B cell (primary cell): ENCODE results near the gene ATXN2. TPM values are rescaled to one million over a fixed set of nuclear protein-coding genes. Genes with fewer than 3 reads are reported as not detected.

Source experiments
- ATAC-seq: fragments of 200-7000 bp; cut with Tn5 transposase; one replicate; pipeline ENCODE4 v1.10.0; 2021; ENCODE audit warnings: low read depth, mild to moderate bottlenecking, moderate number of reproducible peaks, moderate library complexity
- CTCF ChIA-PET: fragments of 350-600 bp; sonication (Branson Sonifier 250); formaldehyde crosslinking; loops from one replicate; lab custom pipeline; 2021; ENCODE audit warnings: antibody characterized with exemption, inconsistent platforms; lab: Charles Lee
- POLR2A ChIA-PET: fragments of 350-600 bp; sonication (Branson Sonifier 250); formaldehyde crosslinking; loops from one replicate; lab custom pipeline; 2021; ENCODE audit warnings: antibody characterized with exemption; lab: Charles Lee
- DNase-seq: peaks from one replicate; pipeline ENCODE4 v3.0.0; 2013
- H2AFZ ChIP-seq: 2 replicates; pipeline ENCODE4 v1.6.1; 2012; ENCODE audit warnings: mild to moderate bottlenecking, low read depth, low read length; ENCODE audit not compliant: insufficient read depth, poor library complexity, severe bottlenecking
- H3K27ac ChIP-seq, 2 donors: 1 replicate in 1 of 2; 2 replicates in 1 of 2; pipeline ENCODE4 v1.5.1; 2012 to 2013; ENCODE audit warnings: low read length in 2 of 2, mild to moderate bottlenecking in 2 of 2, moderate library complexity in 1 of 2
- H3K27me3 ChIP-seq, 4 experiments: fragments of 200-600 bp in 1 of 4; sonication (generic) in 1 of 4; replicated peaks in 1 of 4; 1 replicate in 2 of 4; 2 replicates in 2 of 4; pipeline versions ENCODE4 v1.6.1 to v1.7.0; 2013 to 2016; ENCODE audit warnings: low read length in 3 of 4, mild to moderate bottlenecking in 2 of 4, mixed read lengths in 1 of 4, moderate library complexity in 1 of 4; ENCODE audit not compliant: insufficient read depth in 4 of 4, control insufficient read depth in 3 of 4; ENCODE audit errors: control extremely low read depth in 1 of 4
- H3K36me3 ChIP-seq, 2 experiments: replicated peaks in 1 of 2; 1 replicate in 1 of 2; 2 replicates in 1 of 2; pipeline versions ENCODE4 v1.6.1 to v1.7.1; 2013; ENCODE audit warnings: low read length in 1 of 2; ENCODE audit not compliant: insufficient read depth in 2 of 2, control insufficient read depth in 1 of 2; ENCODE audit errors: control extremely low read depth in 1 of 2, extremely low read depth in 1 of 2
- H3K4me1 ChIP-seq, 2 donors: fragments of 200-600 bp in 1 of 2; sonication (generic) in 1 of 2; 1 replicate in 1 of 2; 2 replicates in 1 of 2; pipeline versions ENCODE4 v1.5.1 to v1.6.1; 2013 to 2017; ENCODE audit warnings: low read length in 2 of 2; ENCODE audit not compliant: control insufficient read depth in 2 of 2, insufficient read depth in 2 of 2
- H3K4me2 ChIP-seq: replicated peaks from 2 replicates; pipeline ENCODE3; 2012; ENCODE audit warnings: mild to moderate bottlenecking, low read depth, low read length; ENCODE audit not compliant: poor library complexity, severe bottlenecking
- H3K4me3 ChIP-seq, 5 experiments: fragments of 200-600 bp in 1 of 5; sonication (generic) in 1 of 5; 1 replicate in 3 of 5; 2 replicates in 2 of 5; pipeline versions ENCODE4 v1.5.1 to v1.7.0; 2011 to 2016; ENCODE audit warnings: low read length in 4 of 5, mild to moderate bottlenecking in 4 of 5, low read depth in 2 of 5, control low read depth in 1 of 5, moderate library complexity in 1 of 5; ENCODE audit not compliant: insufficient read depth in 1 of 5; ENCODE audit errors: control extremely low read depth in 1 of 5, extremely low read depth in 1 of 5
- H3K79me2 ChIP-seq: fragments of 200-600 bp; sonication (generic); one replicate; pipeline ENCODE4 v1.6.0; 2016; ENCODE audit warnings: low read length; ENCODE audit not compliant: control insufficient read depth, insufficient read depth
- H3K9ac ChIP-seq: fragments of 200-600 bp; sonication (generic); 2 replicates; pipeline ENCODE4 v1.6.1; 2017; ENCODE audit warnings: mild to moderate bottlenecking, low read length, moderate library complexity
- H3K9me3 ChIP-seq, 3 donors: one replicate each; pipeline versions ENCODE4 v1.6.1 to v1.7.1; 2013; ENCODE audit warnings: low read length in 2 of 3; ENCODE audit not compliant: control insufficient read depth in 2 of 3, insufficient read depth in 1 of 3; ENCODE audit errors: control extremely low read depth in 1 of 3
- H4K20me1 ChIP-seq: 2 replicates; pipeline ENCODE4 v1.6.0; 2012; ENCODE audit warnings: mild to moderate bottlenecking, low read length; ENCODE audit not compliant: insufficient read depth, control insufficient read depth, poor library complexity, severe bottlenecking
- H3K27ac Mint-ChIP-seq: one replicate; pipeline ENCODE4 v1.8.0; 2021; ENCODE audit warnings: mixed read lengths
- H3K27me3 Mint-ChIP-seq: one replicate; pipeline ENCODE4 v1.8.0; 2021; ENCODE audit warnings: mixed read lengths
- H3K4me1 Mint-ChIP-seq: one replicate; pipeline ENCODE4 v1.8.0; 2021; ENCODE audit warnings: mixed read lengths
- H3K4me3 Mint-ChIP-seq: one replicate; pipeline ENCODE4 v1.8.0; 2021; ENCODE audit warnings: mixed read lengths
- H3K9me3 Mint-ChIP-seq: one replicate; pipeline ENCODE4 v1.8.0; 2022; ENCODE audit warnings: mixed read lengths; ENCODE audit not compliant: insufficient read depth
- CTCF ChIP-seq: fragments of 200-600 bp; IDR thresholded peaks from one replicate; pipeline ENCODE4 v1.8.0; 2022; ENCODE audit warnings: antibody characterized with exemption, mild to moderate bottlenecking
- EZH2 ChIP-seq: IDR thresholded peaks from 2 replicates; pipeline ENCODE4 v1.6.1; 2012; ENCODE audit warnings: borderline replicate concordance, low read depth, mild to moderate bottlenecking, moderate library complexity, low read length; ENCODE audit not compliant: insufficient read depth, poor library complexity, severe bottlenecking
- WGBS: methylation state at CpG from one replicate; pipeline ENCODE4 v1.1.5; 2013; ENCODE audit warnings: missing lambda C conversion rate; ENCODE audit not compliant: insufficient coverage; 5-methylcytosine and 5-hydroxymethylcytosine counted together
- intact Hi-C: fragments of 100-400 bp; cut with micrococcal nuclease; formaldehyde crosslinking; loops from one replicate; pipeline ENCODE4 v1.10.0; 2022
- polyA plus RNA-seq: library from polyadenylated mRNA; depleted of rRNA; stranded (reverse); fragments of >200 nt; gene quantifications from 2 replicates; pipeline ENCODE4 v1.2.3, GENCODE V29; 2012
- total RNA-seq, 2 donors: library from RNA; stranded (reverse); fragments of 120-200 nt in 1 of 2; gene quantifications; 1 replicate in 1 of 2; 2 replicates in 1 of 2; pipeline versions ENCODE4 v1.2.3 to v1.2.4, GENCODE V29; 2013 to 2022

The ATXN2 gene
- total and polyA plus RNA-seq, 2 donors (not counting 1 experiment from before 2014, with no cell fraction given), result 28.2 to 83.8 TPM

GRCh38 chr12:111435661-111436201 lies 163.4 kb downstream of the ATXN2 start:
- peak overlapping the region; percentile 99 for H3K27ac Mint-ChIP-seq
- no peak overlapping the region for H2AFZ ChIP-seq
- ATAC-seq, result no peak
- WGBS, result 36% methylated on average over 13 of the region's 16 CpGs
- H3K79me2 ChIP-seq, result peaks cover 98% of the 10 kb centered on the region
- H3K9me3 Mint-ChIP-seq, result no peaks in the 10 kb centered on the region
- H3K4me3 ChIP-seq, result peak overlapping the region in 1 of 5 experiments; percentile 43
- H3K4me3 Mint-ChIP-seq, result peak overlapping the region; percentile 92
- H4K20me1 ChIP-seq, result peaks cover 34% of the 10 kb centered on the region
- H3K9me3 ChIP-seq, result no peaks in the 10 kb centered on the region
- ChIA-PET CTCF (interaction anchor here (1.4 to 42.0 kb wide), 5 partner anchors 9 to 33 kb away, joined by 4 to 1472 read pairs (median 62); partner anchors contain the start of gene SH2B3), POLR2A (interaction anchor here (0.9 to 2.8 kb wide), 8 partner anchors 9 to 80 kb away, joined by 3 to 42 read pairs (median 4); no protein-coding TSS in a partner anchor)
- H3K4me1 Mint-ChIP-seq, result peaks cover 90% of the 10 kb centered on the region
- no peaks in the 10 kb centered on the region for H3K27me3 ChIP-seq
- peak overlapping the region; percentile 83 for H3K4me2 ChIP-seq
- DNase-seq, result peak; percentile 49
- H3K27ac ChIP-seq, result peak overlapping the region; percentile 96 to 97
- intact Hi-C loops, result loop anchor here (1.0 to 10.0 kb wide), 4 partner anchors 10 to 1769 kb away; partner anchors contain the start of gene SH2B3
- peaks cover 0 to 9% of the 10 kb centered on the region in 2 experiments for H3K36me3 ChIP-seq
- no peaks in the 10 kb centered on the region for H3K27me3 Mint-ChIP-seq
- H3K4me1 ChIP-seq, result peaks cover 79 to 94% of the 10 kb centered on the region in 2 donors
- H3K9ac ChIP-seq, result peak overlapping the region; percentile 63
- no peak for TF ChIP-seq EZH2
- TF ChIP-seq CTCF, result no peak
